Stimulated activated CD4-positive, alpha-beta T cell treated with anti-CD3 and anti-CD28 coated beads, Interleukin-4, amount 100 ng/mL, for 1 hour (primary cell): ENCODE results near the gene FAM162A.
A peak's percentile ranks its signal among the peaks of the same experiment; 100 is the strongest.
"Not testable (repeated sequence)": the region's sequence is repeated elsewhere in the genome, so short reads cannot be mapped to it uniquely, and the experiment has no call there.

Experiments used
- DNase-seq: peaks from one replicate; pipeline ENCODE4 v3.0.0-alpha.2; 2020

The FAM162A gene

DNA sequence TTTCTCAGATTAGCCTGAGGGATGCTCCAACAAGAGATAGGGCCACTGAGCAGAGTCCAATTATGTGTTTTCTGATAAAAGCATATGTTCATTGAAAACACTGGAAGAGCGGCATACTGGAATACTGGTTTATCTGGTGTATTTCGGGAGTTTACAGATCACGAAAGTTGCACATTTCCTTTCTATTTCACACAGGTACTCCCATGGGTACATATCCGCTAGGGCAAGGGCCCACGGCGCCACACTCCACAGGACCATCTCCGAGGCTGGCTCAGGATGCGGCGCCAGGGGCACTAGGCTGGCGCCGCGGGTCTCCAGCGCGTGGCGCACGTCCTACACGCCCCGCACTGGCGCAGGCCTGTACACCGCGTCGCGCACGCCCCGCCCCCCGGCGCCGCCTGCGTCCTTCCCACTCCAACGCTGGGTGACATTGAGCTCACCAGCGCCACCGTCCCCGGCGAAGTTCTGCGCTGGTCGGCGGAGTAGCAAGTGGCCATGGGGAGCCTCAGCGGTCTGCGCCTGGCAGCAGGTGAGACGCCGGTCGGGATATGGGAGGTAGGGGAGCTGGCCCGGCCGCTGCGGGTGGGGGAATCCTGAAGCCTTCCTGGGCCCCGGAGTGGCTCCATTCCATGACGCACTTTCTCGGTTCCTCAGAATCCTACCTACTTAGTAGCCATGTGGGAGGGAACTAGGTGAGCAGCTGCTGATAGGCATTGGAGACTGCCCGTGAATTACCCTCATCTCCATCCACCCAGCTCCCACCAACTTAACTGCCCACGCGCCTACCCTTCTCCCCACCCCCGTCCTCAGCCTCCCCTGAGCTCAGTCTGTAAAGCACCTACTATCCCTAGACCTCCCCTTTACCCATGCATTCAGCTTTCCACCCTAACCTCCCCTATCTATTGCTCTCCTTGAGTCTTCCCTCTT is at the start of gene FAM162A:
Gene FAM162A (plus strand): TSS at position 412 of the 927 bp plus-strand sequence. CDS start 84 bp downstream, at position 496.
- DNase-seq = peak; percentile 94

DNA sequence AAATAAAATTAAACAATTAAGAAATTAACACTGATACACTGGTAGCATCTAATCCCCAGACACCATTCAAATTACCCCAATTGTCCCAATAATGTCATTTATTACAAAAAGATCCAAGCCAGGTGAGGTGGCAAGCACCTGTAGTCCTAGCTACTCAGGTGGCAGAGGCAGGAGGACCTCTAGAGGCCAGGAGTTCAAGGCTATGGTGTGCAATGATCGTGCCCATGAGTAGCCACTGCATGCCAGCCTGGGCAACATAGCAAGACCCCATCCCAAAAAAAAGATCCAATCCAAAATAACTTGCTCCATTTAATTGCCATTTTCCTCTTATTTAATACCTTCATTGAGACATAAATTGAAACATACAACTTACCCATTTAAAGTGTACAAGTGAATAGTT is 41.2 kb upstream of the FAM162A start:
- DNase-seq = no peak

DNA sequence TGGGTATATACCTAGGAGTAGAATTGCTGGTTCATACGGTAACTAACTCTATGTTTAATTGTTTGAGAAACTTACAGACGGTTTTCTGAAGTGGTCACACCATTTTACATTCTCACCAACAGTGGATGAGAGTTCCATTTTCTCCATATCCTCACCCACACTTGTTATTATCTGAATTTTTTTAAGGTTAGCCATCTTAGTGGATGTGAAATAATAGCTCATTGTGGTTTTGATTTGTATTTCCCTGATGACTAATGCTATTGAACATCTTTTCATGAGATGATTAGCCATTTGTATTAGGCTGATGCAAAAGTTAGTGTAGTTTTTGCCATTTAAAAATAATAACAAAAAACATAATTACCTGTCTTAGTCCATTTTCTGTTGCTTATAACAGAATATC is 40.3 kb upstream of the FAM162A start:
- DNase-seq = no peak

- no peak for DNase-seq
Observed at GRCh38 chr3:122349171-122349570, 34.8 kb upstream of the FAM162A start.

DNA sequence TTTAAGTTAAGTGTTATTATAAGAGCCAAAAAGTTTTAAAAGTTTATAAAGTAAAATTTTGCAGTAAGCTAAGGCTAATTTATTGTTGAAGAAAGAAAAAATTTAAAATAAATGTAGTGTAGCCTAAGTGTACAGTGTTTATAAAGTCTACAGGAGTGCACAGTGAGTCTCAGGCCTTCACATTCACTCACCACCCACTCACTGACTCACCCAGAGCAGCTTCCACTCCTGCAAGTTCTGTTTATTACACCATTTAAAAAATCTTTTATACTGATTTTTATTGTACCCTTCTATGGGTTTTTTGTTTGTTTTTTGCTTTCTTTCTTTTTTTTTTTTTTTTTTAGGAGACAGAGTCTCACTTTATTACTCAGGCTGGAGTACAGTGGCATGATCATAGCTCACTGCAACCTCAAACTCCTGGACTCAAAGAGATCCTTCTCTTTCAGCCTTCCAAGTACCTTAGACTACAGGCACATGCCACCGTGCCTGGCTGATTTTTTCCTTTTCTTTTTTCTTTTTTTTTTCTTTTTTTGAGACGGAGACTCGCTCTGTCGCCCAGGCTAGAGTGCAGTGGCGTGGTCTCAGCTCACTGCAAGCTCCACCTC is 33.1 kb upstream of the FAM162A start:
- DNase-seq = no peak

GRCh38 chr3:122351612-122352011 is 32.4 kb upstream of the FAM162A start:
- DNase-seq = no peak

- no peak for DNase-seq
Observed at GRCh38 chr3:122353215-122353614, 30.8 kb upstream of the FAM162A start.

GRCh38 chr3:122353893-122354401 is 30.0 kb upstream of the FAM162A start:
- no peak for DNase-seq

- no peak for DNase-seq
Observed at GRCh38 chr3:122355612-122356011, 28.4 kb upstream of the FAM162A start.

DNA sequence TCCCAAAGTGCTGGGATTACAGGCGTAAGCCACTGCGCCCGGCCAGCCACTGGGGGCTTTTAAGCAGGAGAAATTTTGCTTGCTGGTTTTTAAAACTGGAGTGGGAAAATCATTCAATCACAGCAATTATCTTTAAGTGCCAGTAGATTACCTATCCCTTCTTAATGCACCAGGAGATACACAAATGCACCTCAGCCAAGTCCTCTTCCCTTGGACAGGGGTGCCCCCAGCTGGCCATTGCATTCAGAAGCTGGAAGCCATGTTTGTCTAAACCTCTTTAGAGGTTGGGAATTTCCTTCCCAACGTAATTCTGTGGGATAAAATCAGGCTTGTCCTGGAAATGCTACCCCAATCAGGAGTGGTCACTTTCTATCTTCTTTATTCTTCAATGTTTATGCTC is 27.6 kb upstream of the FAM162A start:
- peak; percentile 8 for DNase-seq

DNA sequence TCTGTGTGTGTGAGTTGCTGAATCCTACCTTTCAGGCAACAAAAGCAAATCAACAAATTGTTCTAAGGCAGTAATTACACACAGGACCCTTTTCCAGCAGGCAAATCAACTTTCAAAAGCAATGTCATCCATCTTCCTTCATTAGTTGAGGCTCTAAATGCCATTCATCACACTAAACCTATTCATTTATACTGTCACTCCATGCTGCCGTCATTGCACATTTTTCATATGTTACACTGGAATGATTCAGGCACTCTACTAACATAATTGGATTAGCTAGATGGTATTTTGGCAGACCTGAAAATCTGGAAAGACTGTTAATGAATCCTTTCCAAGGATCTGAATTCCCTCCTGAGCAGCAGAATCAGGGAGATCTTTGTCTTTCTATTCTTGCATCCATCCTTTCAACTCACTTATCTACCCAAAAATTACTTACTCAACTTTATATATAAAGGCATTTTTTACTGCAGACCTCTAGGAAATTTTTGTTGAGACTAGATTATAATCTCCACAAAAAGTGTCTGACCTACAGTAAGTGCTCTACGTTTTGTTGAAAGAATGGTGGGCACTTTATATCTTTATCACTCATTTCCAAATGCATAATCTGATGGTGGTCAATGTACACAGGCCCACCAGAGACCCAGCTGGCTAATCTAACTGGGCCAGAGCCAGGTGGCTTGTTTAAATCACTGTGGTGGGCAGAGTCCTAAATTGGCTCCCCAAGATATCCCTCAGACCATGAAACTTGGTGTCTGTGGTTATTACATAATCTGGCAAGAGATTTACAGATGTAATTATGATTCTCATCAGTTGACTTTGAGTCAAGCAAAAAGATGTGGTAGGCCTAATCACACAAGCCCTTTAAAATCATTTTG is 25.9 kb upstream of the FAM162A start:
- DNase-seq = no peak

GRCh38 chr3:122358703-122359032 is 25.3 kb upstream of the FAM162A start:
- DNase-seq = no peak

DNA sequence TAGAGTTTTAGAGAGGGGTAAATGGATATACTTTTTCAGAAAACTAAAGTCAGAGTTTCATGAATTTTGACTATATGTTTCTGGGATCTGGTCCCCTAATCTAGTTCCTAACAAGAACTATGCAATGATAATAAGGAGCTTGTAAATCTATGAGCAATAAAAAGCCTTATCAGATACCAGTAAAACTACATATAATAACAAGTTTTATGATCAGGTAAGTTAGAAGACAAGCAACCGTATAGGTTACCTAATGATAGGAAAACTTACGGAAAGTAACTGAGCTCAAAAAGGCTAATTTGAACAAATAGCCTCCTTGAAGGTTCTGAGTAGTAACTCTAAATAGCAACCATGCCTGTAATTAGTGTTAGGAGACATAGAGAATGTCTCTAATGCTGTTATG is 22.0 kb upstream of the FAM162A start:
- no peak for DNase-seq

- DNase-seq = no peak
Observed at GRCh38 chr3:122364490-122364889, 19.5 kb upstream of the FAM162A start.

DNA sequence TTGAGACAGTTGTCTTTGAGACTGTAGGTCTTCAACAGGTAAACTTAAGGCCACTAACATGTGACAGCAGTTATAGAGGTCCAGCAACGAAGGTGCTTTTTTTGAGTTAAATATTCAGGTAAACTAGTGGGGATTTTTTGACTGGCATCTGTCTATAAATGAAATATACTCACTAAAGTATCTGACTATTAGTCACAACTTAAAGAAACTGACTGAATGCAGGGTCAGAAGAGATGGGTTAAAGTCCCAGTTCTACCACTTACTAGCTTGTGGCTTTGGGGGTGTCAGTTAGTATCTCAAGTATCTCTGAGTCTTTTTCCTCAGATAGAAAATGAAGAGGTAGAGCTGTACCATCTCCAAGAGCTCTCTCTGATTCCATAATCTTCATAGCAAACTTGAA is 18.9 kb upstream of the FAM162A start:
- DNase-seq = no peak

GRCh38 chr3:122365582-122366378 is 18.2 kb upstream of the FAM162A start:
- not testable (repeated sequence) for DNase-seq

DNA sequence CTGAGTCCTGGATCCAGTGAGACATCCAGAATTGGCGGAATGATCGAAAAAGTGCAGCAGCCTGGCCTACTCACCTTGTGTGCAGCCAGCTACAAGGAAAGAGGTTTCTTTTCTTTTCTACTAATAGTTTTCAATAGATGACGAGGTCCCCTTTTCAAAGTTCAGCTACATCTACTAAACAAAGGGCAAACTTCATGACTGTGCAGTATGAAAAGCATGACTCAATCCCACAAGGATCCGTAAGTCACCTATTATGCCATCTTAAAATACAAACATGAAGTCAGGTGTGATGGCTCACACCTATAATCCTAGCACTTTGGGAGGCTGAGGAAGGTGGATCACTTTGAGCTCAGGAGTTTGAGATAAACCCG is 17.6 kb upstream of the FAM162A start:
- no peak for DNase-seq

GRCh38 chr3:122374034-122374433 is 9.9 kb upstream of the FAM162A start:
- no peak for DNase-seq

- DNase-seq = no peak
Observed at GRCh38 chr3:122377975-122378374, 6.0 kb upstream of the FAM162A start.

DNA sequence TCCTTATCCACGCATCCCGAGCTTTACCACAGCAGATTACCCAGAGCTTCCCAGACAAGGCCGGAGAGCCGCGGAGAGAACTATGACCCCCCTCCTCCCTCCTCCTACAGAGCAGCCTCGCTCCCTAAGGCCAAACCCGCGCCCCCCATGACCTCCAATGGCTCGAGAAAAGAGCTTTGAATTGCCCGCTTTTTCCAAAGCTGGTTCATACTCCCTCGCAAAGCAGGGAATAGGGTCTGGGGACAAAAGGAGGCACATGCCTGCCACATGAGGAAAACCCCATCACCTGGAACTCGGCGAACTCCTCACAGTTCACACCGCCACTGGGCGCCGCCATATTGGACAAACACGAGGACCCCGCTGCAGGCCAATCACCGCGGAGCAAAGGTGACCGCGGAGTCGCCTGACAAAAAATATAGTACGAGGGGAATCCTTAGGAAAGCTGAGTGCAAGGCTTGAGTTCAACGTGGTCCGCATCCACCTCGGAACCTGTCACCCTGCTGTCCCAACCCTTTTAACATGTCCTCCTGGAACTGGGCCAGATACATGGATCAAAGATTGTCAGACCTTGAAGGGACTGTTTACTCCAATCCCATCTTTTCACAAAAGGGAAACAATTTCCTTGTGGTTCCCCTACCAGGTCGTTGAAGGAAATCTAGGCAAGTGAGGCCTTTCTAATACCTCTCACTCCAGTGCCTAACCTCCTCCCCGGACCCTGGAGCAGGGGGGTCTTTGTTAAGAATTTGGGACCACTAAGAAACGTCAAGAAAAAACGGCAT is 905 bp upstream of the FAM162A start, which contains the start of gene MIX23:
Gene MIX23 (minus strand): TSS at position 344 of the 779 bp plus-strand sequence. CDS start 7 bp downstream, at position 337.
- DNase-seq = peak; percentile 88

DNA sequence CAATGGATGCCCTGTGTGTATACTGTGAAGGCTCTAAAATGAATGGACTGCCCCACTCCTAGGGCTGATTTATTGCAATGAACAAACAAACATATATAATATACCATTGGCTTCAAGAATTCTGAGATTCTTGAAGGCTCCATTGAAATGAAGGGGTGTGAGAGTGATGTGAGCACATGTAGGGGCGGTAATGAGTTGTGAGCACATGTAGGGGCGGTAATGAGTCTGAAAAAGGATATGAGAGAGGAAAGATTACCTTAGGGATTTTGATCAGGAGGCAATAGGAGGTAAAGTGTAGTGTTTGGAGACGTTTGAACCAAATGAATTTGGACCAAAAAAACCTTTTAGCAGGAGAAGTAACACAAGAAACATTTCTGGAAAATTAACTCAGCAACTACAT is 3.7 kb downstream of the FAM162A start:
- DNase-seq = no peak
